ENCODE measurements around the gene RNU6-9.

- no peak for TF ChIP-seq EZH2 (IDR thresholded peaks at IDR 0.05)
- TF ChIP-seq POLR2AphosphoS5 (IDR thresholded peaks at IDR 0.05; ENCODE audit: borderline replicate concordance, low read depth, low read length) = no peak
These were observed 48.7 kb upstream of the RNU6-9 start for GRCh38 chr19:844546-844971.
